ENCODE results near the gene NPBWR2. TPM values are rescaled to one million over a fixed set of nuclear protein-coding genes. Genes with fewer than 3 reads are reported as not detected.

Gene NPBWR2
- total and polyA plus RNA-seq, 2 experiments from 2014 or later: not detected

DNA sequence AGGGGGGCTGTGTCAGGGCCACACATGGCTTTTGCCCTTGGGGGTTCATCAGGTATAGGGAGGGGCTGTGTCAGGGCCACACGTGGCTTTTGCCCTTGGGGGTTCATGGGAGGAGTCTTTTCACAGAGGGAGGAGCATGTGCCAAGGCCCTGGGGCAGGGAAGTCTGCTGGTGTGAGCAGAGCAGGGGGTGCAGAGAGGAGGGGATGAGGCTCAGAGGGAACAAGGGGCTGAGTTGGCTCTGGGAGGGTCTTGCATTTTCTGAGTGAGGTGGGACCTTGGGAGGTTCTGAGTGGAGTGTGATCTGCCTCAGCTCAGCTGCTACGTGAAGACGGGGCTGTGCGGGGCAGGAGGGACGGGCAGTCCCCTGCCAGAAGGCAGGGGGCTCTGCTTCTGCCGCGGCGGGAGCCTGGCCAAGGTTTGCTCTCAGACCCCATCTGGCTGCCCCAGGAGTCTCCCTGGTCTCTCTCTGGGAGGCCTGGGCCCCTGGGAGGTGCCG is 51.9 kb downstream of the NPBWR2 start:
- Histone ChIP-seq H3K36me3 (ENCODE audit: insufficient read depth) (no peaks in the 10 kb centered on the region), H3K27ac (ENCODE audit: low read depth) (no peak overlapping the region), H3K9me2 (ENCODE audit: insufficient read depth) (no peaks in the 10 kb centered on the region), H3K4me3 (no peak overlapping the region), H3K27me3 (ENCODE audit: insufficient read depth) (peaks cover 7% of the 10 kb centered on the region), H3K79me2 (replicated peaks; ENCODE audit: insufficient read depth) (no peaks in the 10 kb centered on the region), H2AFZ (no peak overlapping the region), H3K4me2 (no peak overlapping the region), H3K4me1 (ENCODE audit: insufficient read depth) (peaks cover 6% of the 10 kb centered on the region; the same call in 1 of the 2 replicates), H3F3A (replicated peaks; ENCODE audit: low read depth) (no peaks in the 10 kb centered on the region), H4K20me1 (replicated peaks; ENCODE audit: insufficient read depth) (no peaks in the 10 kb centered on the region)
- Mint-ChIP-seq H3K27me3 (ENCODE audit: insufficient read depth, low read depth, poor library complexity) (peaks cover 33% of the 10 kb centered on the region), H3K36me3 (ENCODE audit: low read depth) (no peaks in the 10 kb centered on the region), H3K4me1 (peaks cover 32% of the 10 kb centered on the region), H3K4me3 (no peak overlapping the region), H3K27ac (no peak overlapping the region), H3K9me3 (no peaks in the 10 kb centered on the region)
- DNase-seq (ENCODE audit: low spot score) (no peak), ATAC-seq (no peak)
- TF ChIP-seq JUNB (IDR thresholded peaks at IDR 0.05; ENCODE audit: unreplicated experiment) (no peak), ZNF331 (CRISPR knock-in tag; IDR thresholded peaks at IDR 0.05; ENCODE audit: low read depth) (no peak)
- TF ChIP-seq, protein P1, sequence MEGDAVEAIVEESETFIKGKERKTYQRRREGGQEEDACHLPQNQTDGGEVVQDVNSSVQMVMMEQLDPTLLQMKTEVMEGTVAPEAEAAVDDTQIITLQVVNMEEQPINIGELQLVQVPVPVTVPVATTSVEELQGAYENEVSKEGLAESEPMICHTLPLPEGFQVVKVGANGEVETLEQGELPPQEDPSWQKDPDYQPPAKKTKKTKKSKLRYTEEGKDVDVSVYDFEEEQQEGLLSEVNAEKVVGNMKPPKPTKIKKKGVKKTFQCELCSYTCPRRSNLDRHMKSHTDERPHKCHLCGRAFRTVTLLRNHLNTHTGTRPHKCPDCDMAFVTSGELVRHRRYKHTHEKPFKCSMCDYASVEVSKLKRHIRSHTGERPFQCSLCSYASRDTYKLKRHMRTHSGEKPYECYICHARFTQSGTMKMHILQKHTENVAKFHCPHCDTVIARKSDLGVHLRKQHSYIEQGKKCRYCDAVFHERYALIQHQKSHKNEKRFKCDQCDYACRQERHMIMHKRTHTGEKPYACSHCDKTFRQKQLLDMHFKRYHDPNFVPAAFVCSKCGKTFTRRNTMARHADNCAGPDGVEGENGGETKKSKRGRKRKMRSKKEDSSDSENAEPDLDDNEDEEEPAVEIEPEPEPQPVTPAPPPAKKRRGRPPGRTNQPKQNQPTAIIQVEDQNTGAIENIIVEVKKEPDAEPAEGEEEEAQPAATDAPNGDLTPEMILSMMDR (conservative IDR thresholded peaks at IDR 0.05; ENCODE audit: low read depth in 2 of 2): no peak

GRCh38 chr20:64053841-64054661 is 53.3 kb downstream of the NPBWR2 start:
- Histone ChIP-seq H4K20me1 (replicated peaks; ENCODE audit: insufficient read depth) (no peaks in the 10 kb centered on the region), H2AFZ (0 out of 2 replicates have a peak overlapping the region, but pooled peaks have one; percentile 63), H3K4me2 (peak overlapping the region; percentile 55; the same call in 1 of the 2 replicates), H3K9me2 (ENCODE audit: insufficient read depth) (no peaks in the 10 kb centered on the region), H3K79me2 (replicated peaks; ENCODE audit: insufficient read depth) (no peaks in the 10 kb centered on the region), H3K27me3 (ENCODE audit: insufficient read depth) (peaks cover 16% of the 10 kb centered on the region), H3K36me3 (ENCODE audit: insufficient read depth) (no peaks in the 10 kb centered on the region), H3K4me1 (ENCODE audit: insufficient read depth) (peaks cover 11% of the 10 kb centered on the region; the same call in 1 of the 2 replicates), H3K27ac (ENCODE audit: low read depth) (no peak overlapping the region), H3K4me3 (no peak overlapping the region), H3F3A (replicated peaks; ENCODE audit: low read depth) (0 out of 2 replicates have a peak, but pooled peaks cover 3% of the 10 kb centered on the region)
- no peak overlapping the region; the same call in 2 of the 3 replicates for H3K4me3 Mint-ChIP-seq
- peaks cover 38% of the 10 kb centered on the region for H3K27me3 Mint-ChIP-seq (ENCODE audit: insufficient read depth, low read depth, poor library complexity)
- DNase-seq (ENCODE audit: low spot score) (peak; percentile 62), ATAC-seq (peak; percentile 11)
- TF ChIP-seq, protein P1 (conservative IDR thresholded peaks at IDR 0.05; ENCODE audit: low read depth in 2 of 2): peak; percentile 35 to 53; a peak in 3 of 4 replicates
- TF ChIP-seq ETS1 (IDR thresholded peaks at IDR 0.05) (no peak), ZNF331 (CRISPR knock-in tag; IDR thresholded peaks at IDR 0.05; ENCODE audit: low read depth) (no peak), NANOG (IDR thresholded peaks at IDR 0.05; ENCODE audit: borderline replicate concordance) (no peak)
- H3K4me1 Mint-ChIP-seq: peaks cover 32% of the 10 kb centered on the region
- H3K36me3 Mint-ChIP-seq (ENCODE audit: low read depth): no peaks in the 10 kb centered on the region
- no peaks in the 10 kb centered on the region for H3K9me3 Mint-ChIP-seq
- H3K27ac Mint-ChIP-seq: 0 out of 2 replicates have a peak overlapping the region, but pooled peaks have one; percentile 67

Small RNA genes within 50 kb of the gene (microRNA-seq; reads per million reads assigned to microRNA genes)
- not detected for gene MIR6813

Small RNA genes within 50 kb of the gene (small RNA-seq; reads per million reads assigned to genes)
- gene AL355803.1 (ENCODE audit: low replicate concordance): not detected
- not detected for gene MIR6813 (ENCODE audit: low replicate concordance)

Other genes starting within 250 kb of the NPBWR2 start
- gene ABHD16B, start 246.1 kb downstream of the NPBWR2 start, total RNA-seq (2014; rRNA removed; shearing (Covaris generic)): not detected in 2 replicates
- gene ABHD16B, start 246.1 kb downstream of the NPBWR2 start, polyA plus RNA-seq (2016; fragmentation: Nextera tagmentation; extraction: Ambion mirVana): not detected in 2 replicates
- 103 and 104 TPM in 2 replicates for gene TPD52L2, start 242.3 kb downstream of the NPBWR2 start, total RNA-seq (2014; rRNA removed; shearing (Covaris generic))
- 39.5 and 40.2 TPM in 2 replicates for gene TPD52L2, start 242.3 kb downstream of the NPBWR2 start, polyA plus RNA-seq (2016; fragmentation: Nextera tagmentation; extraction: Ambion mirVana)
- gene DNAJC5, start 212.4 kb downstream of the NPBWR2 start, total RNA-seq (2014; rRNA removed; shearing (Covaris generic)): 29.5 and 33.5 TPM in 2 replicates
- gene DNAJC5, start 212.4 kb downstream of the NPBWR2 start, polyA plus RNA-seq (2016; fragmentation: Nextera tagmentation; extraction: Ambion mirVana): 6.9 and 7.1 TPM in 2 replicates
- gene UCKL1, start 151.1 kb downstream of the NPBWR2 start, total RNA-seq (2014; rRNA removed; shearing (Covaris generic)): 46.5 and 56.8 TPM in 2 replicates
- gene UCKL1, start 151.1 kb downstream of the NPBWR2 start, polyA plus RNA-seq (2016; fragmentation: Nextera tagmentation; extraction: Ambion mirVana): 82.5 and 89.3 TPM in 2 replicates
- gene ZNF512B, start 137.6 kb downstream of the NPBWR2 start, total RNA-seq (2014; rRNA removed; shearing (Covaris generic)): 21.4 and 28.8 TPM in 2 replicates
- gene ZNF512B, start 137.6 kb downstream of the NPBWR2 start, polyA plus RNA-seq (2016; fragmentation: Nextera tagmentation; extraction: Ambion mirVana): 6.0 and 6.1 TPM in 2 replicates
- 2.8 and 7.3 TPM in 2 replicates for gene SAMD10, start 127.9 kb downstream of the NPBWR2 start, total RNA-seq (2014; rRNA removed; shearing (Covaris generic))
- 2.1 and 3.2 TPM in 2 replicates for gene SAMD10, start 127.9 kb downstream of the NPBWR2 start, polyA plus RNA-seq (2016; fragmentation: Nextera tagmentation; extraction: Ambion mirVana)
- 73.5 and 79.9 TPM in 2 replicates for gene PRPF6, start 126.4 kb downstream of the NPBWR2 start, total RNA-seq (2014; rRNA removed; shearing (Covaris generic))
- 53.8 and 56.2 TPM in 2 replicates for gene PRPF6, start 126.4 kb downstream of the NPBWR2 start, polyA plus RNA-seq (2016; fragmentation: Nextera tagmentation; extraction: Ambion mirVana)
- 0.73 and 0.85 TPM in 2 replicates for gene C20orf204, start 71.4 kb downstream of the NPBWR2 start, total RNA-seq (2014; rRNA removed; shearing (Covaris generic))
- gene C20orf204, start 71.4 kb downstream of the NPBWR2 start, polyA plus RNA-seq (2016; fragmentation: Nextera tagmentation; extraction: Ambion mirVana): 0.68 and 0.82 TPM in 2 replicates
- gene SOX18, start 57.9 kb downstream of the NPBWR2 start, total RNA-seq (2014; rRNA removed; shearing (Covaris generic)): 0.21 TPM in 1 of 2 replicates, not detected in the other
- gene SOX18, start 57.9 kb downstream of the NPBWR2 start, polyA plus RNA-seq (2016; fragmentation: Nextera tagmentation; extraction: Ambion mirVana): not detected in 2 replicates
- 15.0 and 21.0 TPM in 2 replicates for gene TCEA2, start 44.4 kb downstream of the NPBWR2 start, total RNA-seq (2014; rRNA removed; shearing (Covaris generic))
- 54.4 and 58.9 TPM in 2 replicates for gene TCEA2, start 44.4 kb downstream of the NPBWR2 start, polyA plus RNA-seq (2016; fragmentation: Nextera tagmentation; extraction: Ambion mirVana)
- 15.0 and 19.7 TPM in 2 replicates for gene RGS19, start 28.0 kb downstream of the NPBWR2 start, total RNA-seq (2014; rRNA removed; shearing (Covaris generic))
- 12.5 and 13.1 TPM in 2 replicates for gene RGS19, start 28.0 kb downstream of the NPBWR2 start, polyA plus RNA-seq (2016; fragmentation: Nextera tagmentation; extraction: Ambion mirVana)
- gene OPRL1, start 27.5 kb downstream of the NPBWR2 start, total RNA-seq (2014; rRNA removed; shearing (Covaris generic)): 0.74 and 1.1 TPM in 2 replicates
- gene OPRL1, start 27.5 kb downstream of the NPBWR2 start, polyA plus RNA-seq (2016; fragmentation: Nextera tagmentation; extraction: Ambion mirVana): 0.24 and 0.27 TPM in 2 replicates
- gene LKAAEAR1, start 23.2 kb downstream of the NPBWR2 start, total RNA-seq (2014; rRNA removed; shearing (Covaris generic)): 1.1 TPM in 1 of 2 replicates, not detected in the other
- 1.8 and 2.4 TPM in 2 replicates for gene LKAAEAR1, start 23.2 kb downstream of the NPBWR2 start, polyA plus RNA-seq (2016; fragmentation: Nextera tagmentation; extraction: Ambion mirVana)
- gene MYT1, start 56.9 kb upstream of the NPBWR2 start, total RNA-seq (2014; rRNA removed; shearing (Covaris generic)): 0.83 and 1.6 TPM in 2 replicates
- 1.1 and 1.6 TPM in 2 replicates for gene MYT1, start 56.9 kb upstream of the NPBWR2 start, polyA plus RNA-seq (2016; fragmentation: Nextera tagmentation; extraction: Ambion mirVana)
- gene PCMTD2, start 148.2 kb upstream of the NPBWR2 start, total RNA-seq (2014; rRNA removed; shearing (Covaris generic)): 76.1 and 104 TPM in 2 replicates
- 25.7 and 33.8 TPM in 2 replicates for gene PCMTD2, start 148.2 kb upstream of the NPBWR2 start, polyA plus RNA-seq (2016; fragmentation: Nextera tagmentation; extraction: Ambion mirVana)

Measured in GM23338 (cell line).